ENCODE data around the gene TOE1.
A peak's percentile ranks its signal among the peaks of the same experiment; 100 is the strongest.
"Not testable (repeated sequence)": the region's sequence is repeated elsewhere in the genome, so short reads cannot be mapped to it uniquely, and the experiment has no call there.

TOE1 gene

GRCh38 chr1:45355683-45356082 lies 15.7 kb downstream of the TOE1 start:
- no peak for DNase-seq (ENCODE audit: low read depth)

- no peak for DNase-seq (ENCODE audit: low read depth)
Measured at GRCh38 chr1:45356186-45356585, 16.2 kb downstream of the TOE1 start.

GRCh38 chr1:45359882-45360513 lies 20.0 kb downstream of the TOE1 start:
- DNase-seq (ENCODE audit: low read depth): peak; percentile 69

GRCh38 chr1:45360981-45361380 lies 21.0 kb downstream of the TOE1 start:
- DNase-seq (ENCODE audit: low read depth): peak; percentile 69

- no peak for DNase-seq (ENCODE audit: low read depth)
Measured at GRCh38 chr1:45364294-45364693, 24.3 kb downstream of the TOE1 start.

- no peak for DNase-seq (ENCODE audit: low read depth)
Measured at GRCh38 chr1:45365051-45365450, 25.1 kb downstream of the TOE1 start.

- DNase-seq (ENCODE audit: low read depth): no peak
Measured at GRCh38 chr1:45370575-45370974, 30.6 kb downstream of the TOE1 start.

- DNase-seq (ENCODE audit: low read depth): no peak
Measured at GRCh38 chr1:45373573-45373972, 33.6 kb downstream of the TOE1 start.

- no peak for DNase-seq (ENCODE audit: low read depth)
Measured at GRCh38 chr1:45375104-45376090, 35.4 kb downstream of the TOE1 start.

GRCh38 chr1:45378184-45378583 lies 38.2 kb downstream of the TOE1 start:
- no peak for DNase-seq (ENCODE audit: low read depth)

GRCh38 chr1:45379524-45379923 lies 39.6 kb downstream of the TOE1 start:
- DNase-seq (ENCODE audit: low read depth): no peak

GRCh38 chr1:45380125-45380524 lies 40.2 kb downstream of the TOE1 start:
- DNase-seq (ENCODE audit: low read depth): no peak

- DNase-seq (ENCODE audit: low read depth): no peak
Measured at GRCh38 chr1:45380730-45381129, 40.8 kb downstream of the TOE1 start.

- DNase-seq (ENCODE audit: low read depth): no peak
Measured at GRCh38 chr1:45381243-45381642, 41.3 kb downstream of the TOE1 start.

GRCh38 chr1:45383191-45383590 lies 43.2 kb downstream of the TOE1 start:
- DNase-seq (ENCODE audit: low read depth): no peak

GRCh38 chr1:45384213-45384612 lies 44.2 kb downstream of the TOE1 start:
- not testable (repeated sequence) for DNase-seq (ENCODE audit: low read depth)

GRCh38 chr1:45385302-45385701 lies 45.3 kb downstream of the TOE1 start:
- no peak for DNase-seq (ENCODE audit: low read depth)

GRCh38 chr1:45386219-45386618 lies 46.2 kb downstream of the TOE1 start:
- DNase-seq (ENCODE audit: low read depth): no peak
